Measurements from ENCODE around the gene DARS1.

- TF ChIP-seq ZNF274 (IDR thresholded peaks at IDR 0.05; ENCODE audit: low read depth, low read length) (no peak), SUZ12 (IDR thresholded peaks at IDR 0.05; ENCODE audit: extremely low read depth, insufficient read depth, insufficient read length) (no peak), YY1 (IDR thresholded peaks at IDR 0.05; ENCODE audit: insufficient read depth, insufficient read length) (no peak)
Measured at GRCh38 chr2:135905679-135906078, 79.7 kb downstream of the DARS1 start.
